HG03457 (cell line): ENCODE results near the gene PTPRD.

Experiments
- ATAC-seq: cut with Tn5 transposase; IDR thresholded peaks from one replicate; pipeline ENCODE4 v1.9.1; 2021; ENCODE audit warnings: moderate number of reproducible peaks; ENCODE audit not compliant: unreplicated experiment

Gene PTPRD

GRCh38 chr9:10204276-10204675, 408.5 kb downstream of the PTPRD start:
- no peak for ATAC-seq

- ATAC-seq, result no peak
Measured at GRCh38 chr9:10173561-10173960, 439.2 kb downstream of the PTPRD start.

GRCh38 chr9:10172476-10172875, 440.3 kb downstream of the PTPRD start:
- ATAC-seq, result no peak

- ATAC-seq, result no peak
Measured at GRCh38 chr9:10168241-10168640, 444.6 kb downstream of the PTPRD start.

- no peak for ATAC-seq
Measured at GRCh38 chr9:10148796-10149195, 464.0 kb downstream of the PTPRD start.

- no peak for ATAC-seq
Measured at GRCh38 chr9:10146517-10147331, 466.1 kb downstream of the PTPRD start.

GRCh38 chr9:10144355-10144754, 468.4 kb downstream of the PTPRD start:
- no peak for ATAC-seq

GRCh38 chr9:10135553-10135952, 477.2 kb downstream of the PTPRD start:
- no peak for ATAC-seq

GRCh38 chr9:10134266-10134665, 478.5 kb downstream of the PTPRD start:
- no peak for ATAC-seq

GRCh38 chr9:10130061-10130675, 482.6 kb downstream of the PTPRD start:
- ATAC-seq, result no peak

- no peak for ATAC-seq
Measured at GRCh38 chr9:10127867-10128266, 484.9 kb downstream of the PTPRD start.

- ATAC-seq, result no peak
Measured at GRCh38 chr9:10112798-10113197, 500.0 kb downstream of the PTPRD start.

GRCh38 chr9:10112070-10112469, 500.7 kb downstream of the PTPRD start:
- ATAC-seq, result no peak

GRCh38 chr9:10108815-10109214, 504.0 kb downstream of the PTPRD start:
- no peak for ATAC-seq

GRCh38 chr9:10104774-10105173, 508.0 kb downstream of the PTPRD start:
- ATAC-seq, result no peak

- no peak for ATAC-seq
Measured at GRCh38 chr9:10095208-10095607, 517.6 kb downstream of the PTPRD start.

GRCh38 chr9:10094563-10094962, 518.2 kb downstream of the PTPRD start:
- no peak for ATAC-seq

- no peak for ATAC-seq
Measured at GRCh38 chr9:10080012-10080411, 532.8 kb downstream of the PTPRD start.

- peak; percentile 56 for ATAC-seq
Measured at GRCh38 chr9:10079284-10079964, 533.4 kb downstream of the PTPRD start.

- ATAC-seq, result no peak
Measured at GRCh38 chr9:10071579-10071978, 541.2 kb downstream of the PTPRD start.

- ATAC-seq, result no peak
Measured at GRCh38 chr9:10062629-10063395, 550.0 kb downstream of the PTPRD start.
